Prostate gland (tissue), 2 donors: Measurements from ENCODE around the gene RAB8B. TPM values are rescaled to one million over a fixed set of nuclear protein-coding genes. Genes with fewer than 3 reads are reported as not detected.

Source experiments
- DNase-seq: peaks from one replicate; pipeline ENCODE4 v3.0.0-alpha.2; 2019; ENCODE audit warnings: low spot score
- H3K27ac ChIP-seq, 2 donors: fragments of 200-600 bp; sonication (generic); 2 replicates each; pipeline ENCODE4 v1.5.1; 2017 to 2019
- H3K27me3 ChIP-seq: fragments of 200-600 bp; sonication (generic); replicated peaks from 2 replicates; pipeline ENCODE4 v1.5.1; 2019; ENCODE audit not compliant: insufficient read depth
- H3K36me3 ChIP-seq, 2 donors: fragments of 200-600 bp; sonication (generic); 1 replicate in 1 of 2; 2 replicates in 1 of 2; pipeline versions ENCODE4 v1.5.1 to v1.8.1; 2017 to 2019
- H3K4me1 ChIP-seq: fragments of 200-600 bp; sonication (generic); replicated peaks from 2 replicates; pipeline ENCODE4 v1.5.1; 2019
- H3K4me3 ChIP-seq, 2 donors: fragments of 200-600 bp; sonication (generic); 2 replicates each; pipeline ENCODE4 v1.5.1; 2017 to 2019
- H3K9me3 ChIP-seq: fragments of 200-600 bp; sonication (generic); 2 replicates; pipeline ENCODE4 v1.5.1; 2017
- POLR2A ChIP-seq: fragments of 450-650 bp; IDR thresholded peaks from one replicate; pipeline ENCODE4 v1.6.1; 2016; ENCODE audit warnings: antibody characterized with exemption, mild to moderate bottlenecking
- POLR2AphosphoS5 ChIP-seq: sonication (generic); formaldehyde crosslinking; IDR thresholded peaks from one replicate; pipeline ENCODE4 v1.6.1; 2017; ENCODE audit warnings: antibody characterized with exemption
- WGBS: methylation state at CpG from one replicate; pipeline ENCODE4 v1.1.5; 2018; 5-methylcytosine and 5-hydroxymethylcytosine counted together
- intact Hi-C: fragments of 100-400 bp; cut with DNase I; formaldehyde crosslinking; loops from one replicate; pipeline ENCODE4 v1.14.2; 2022
- total RNA-seq, 2 donors: library from RNA; depleted of rRNA; stranded (reverse); fragments of >200 nt; gene quantifications; one replicate each; pipeline ENCODE4 v1.1.0, GENCODE V29; 2016
- TF ChIP-seq, protein P1 (sequence below), 4 experiments: fragments of 200-600 bp in 2 of 4; fragments of 450-650 bp in 2 of 4; sonication (generic) in 2 of 4; IDR thresholded peaks; 1 replicate in 3 of 4; 2 replicates in 1 of 4; pipeline ENCODE4 v1.5.1; 2016 to 2019; ENCODE audit warnings: antibody characterized with exemption in 4 of 4, mild to moderate bottlenecking in 2 of 4, moderate library complexity in 2 of 4

Gene RAB8B
- total RNA-seq, 2 donors from 2014 or later: 18.5 to 29.2 TPM

DNA sequence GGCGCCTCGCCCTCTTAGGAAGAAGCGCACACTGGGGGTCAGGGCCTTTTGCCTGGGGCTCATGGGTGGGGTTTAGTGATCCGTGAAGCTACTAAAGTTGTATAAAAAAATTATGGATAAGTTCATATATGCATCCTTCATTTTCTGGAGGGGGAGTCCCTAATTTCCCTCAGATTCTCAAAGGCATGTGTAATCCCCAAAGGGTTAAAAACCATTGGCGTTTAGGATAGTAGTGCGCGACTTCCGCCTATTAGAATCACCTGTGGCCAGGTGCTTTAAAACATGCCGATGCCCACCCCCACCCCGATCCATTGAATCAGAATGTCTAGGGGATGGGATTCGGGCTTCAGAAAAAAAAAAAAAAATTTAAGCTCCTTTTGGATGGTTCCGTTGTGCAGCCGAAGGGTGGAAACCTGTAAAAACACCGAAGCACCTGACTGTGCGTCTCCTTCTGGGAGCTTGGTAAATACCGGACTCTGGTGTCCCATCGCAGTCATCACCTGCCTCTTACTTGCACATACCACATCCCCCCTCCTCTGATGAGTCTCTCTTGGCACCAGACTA is 88.6 kb downstream of the RAB8B start:
- no peaks in the 10 kb centered on the region for H3K27me3 ChIP-seq
- intact Hi-C loops: loop anchor here (2.0 kb wide), 1 partner anchor 89 kb away; the partner anchor contains the start of gene RAB8B
- DNase-seq: peak; percentile 51
- H3K4me1 ChIP-seq: no peaks in the 10 kb centered on the region
- peak overlapping the region; percentile 90 to 97 for H3K4me3 ChIP-seq
- peak overlapping the region; percentile 92 to 96 for H3K27ac ChIP-seq
- H3K9me3 ChIP-seq: no peaks in the 10 kb centered on the region
- 4% methylated on average over 17 of the region's 17 CpGs for WGBS
- H3K36me3 ChIP-seq: no peaks in the 10 kb centered on the region
- TF ChIP-seq, protein P1, sequence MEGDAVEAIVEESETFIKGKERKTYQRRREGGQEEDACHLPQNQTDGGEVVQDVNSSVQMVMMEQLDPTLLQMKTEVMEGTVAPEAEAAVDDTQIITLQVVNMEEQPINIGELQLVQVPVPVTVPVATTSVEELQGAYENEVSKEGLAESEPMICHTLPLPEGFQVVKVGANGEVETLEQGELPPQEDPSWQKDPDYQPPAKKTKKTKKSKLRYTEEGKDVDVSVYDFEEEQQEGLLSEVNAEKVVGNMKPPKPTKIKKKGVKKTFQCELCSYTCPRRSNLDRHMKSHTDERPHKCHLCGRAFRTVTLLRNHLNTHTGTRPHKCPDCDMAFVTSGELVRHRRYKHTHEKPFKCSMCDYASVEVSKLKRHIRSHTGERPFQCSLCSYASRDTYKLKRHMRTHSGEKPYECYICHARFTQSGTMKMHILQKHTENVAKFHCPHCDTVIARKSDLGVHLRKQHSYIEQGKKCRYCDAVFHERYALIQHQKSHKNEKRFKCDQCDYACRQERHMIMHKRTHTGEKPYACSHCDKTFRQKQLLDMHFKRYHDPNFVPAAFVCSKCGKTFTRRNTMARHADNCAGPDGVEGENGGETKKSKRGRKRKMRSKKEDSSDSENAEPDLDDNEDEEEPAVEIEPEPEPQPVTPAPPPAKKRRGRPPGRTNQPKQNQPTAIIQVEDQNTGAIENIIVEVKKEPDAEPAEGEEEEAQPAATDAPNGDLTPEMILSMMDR (IDR thresholded peaks at IDR 0.05): no peak
- TF ChIP-seq POLR2AphosphoS5: no peak
- TF ChIP-seq POLR2A: no peak

DNA sequence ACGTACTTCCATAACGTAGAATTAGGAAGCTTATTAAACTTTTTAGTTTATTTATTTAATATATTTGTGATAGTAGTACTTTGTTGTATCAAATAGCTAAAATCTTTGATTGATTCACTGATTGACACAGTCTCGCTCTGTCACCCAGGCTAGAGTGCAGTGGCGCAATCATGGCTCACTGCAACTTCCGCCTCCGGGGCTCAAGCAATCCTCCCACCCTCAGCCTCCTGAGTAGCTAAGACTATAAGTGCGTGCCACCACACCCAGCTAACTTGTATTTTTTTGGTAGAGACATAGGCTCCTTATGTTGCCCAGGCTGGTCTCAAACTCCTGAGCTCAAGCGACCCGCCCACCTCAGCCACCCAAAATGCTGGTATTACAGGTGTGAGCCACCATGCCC is 93.7 kb downstream of the RAB8B start:
- Histone ChIP-seq H3K36me3 (no peaks in the 10 kb centered on the region), H3K27me3 (no peaks in the 10 kb centered on the region), H3K9me3 (no peaks in the 10 kb centered on the region), H3K4me1 (no peaks in the 10 kb centered on the region), H3K4me3 (no peak overlapping the region), H3K27ac (no peak overlapping the region)
- intact Hi-C loops: no loop called here
- TF ChIP-seq POLR2AphosphoS5 (no peak), POLR2A (no peak)
- TF ChIP-seq, protein P1 (IDR thresholded peaks at IDR 0.05): no peak
- 70% methylated on average over 9 of the region's 9 CpGs for WGBS
- no peak for DNase-seq

DNA sequence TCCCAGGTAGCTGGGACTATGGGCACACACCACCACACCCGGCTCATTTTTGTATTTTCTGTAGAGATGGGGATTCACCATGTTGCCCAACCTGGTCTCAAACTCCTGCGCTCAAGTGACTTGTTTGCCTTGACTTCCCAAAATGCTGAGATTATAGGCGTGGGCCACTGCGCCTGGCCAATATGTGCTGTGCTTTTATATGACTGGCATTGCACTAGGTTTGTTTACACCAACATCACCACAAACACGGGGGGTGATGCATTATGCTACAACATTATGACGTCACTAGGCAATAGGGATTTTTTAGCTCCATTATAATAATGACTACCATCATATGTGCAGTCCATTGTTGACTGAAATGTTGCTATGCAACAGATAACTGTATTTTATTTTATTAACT is 94.9 kb downstream of the RAB8B start:
- Histone ChIP-seq H3K4me1 (no peaks in the 10 kb centered on the region), H3K27me3 (no peaks in the 10 kb centered on the region), H3K9me3 (no peaks in the 10 kb centered on the region), H3K36me3 (no peaks in the 10 kb centered on the region), H3K27ac (no peak overlapping the region), H3K4me3 (no peak overlapping the region)
- intact Hi-C loops: no loop called here
- 92% methylated on average over 6 of the region's 6 CpGs for WGBS
- DNase-seq: no peak
- TF ChIP-seq POLR2AphosphoS5 (no peak), POLR2A (no peak)

DNA sequence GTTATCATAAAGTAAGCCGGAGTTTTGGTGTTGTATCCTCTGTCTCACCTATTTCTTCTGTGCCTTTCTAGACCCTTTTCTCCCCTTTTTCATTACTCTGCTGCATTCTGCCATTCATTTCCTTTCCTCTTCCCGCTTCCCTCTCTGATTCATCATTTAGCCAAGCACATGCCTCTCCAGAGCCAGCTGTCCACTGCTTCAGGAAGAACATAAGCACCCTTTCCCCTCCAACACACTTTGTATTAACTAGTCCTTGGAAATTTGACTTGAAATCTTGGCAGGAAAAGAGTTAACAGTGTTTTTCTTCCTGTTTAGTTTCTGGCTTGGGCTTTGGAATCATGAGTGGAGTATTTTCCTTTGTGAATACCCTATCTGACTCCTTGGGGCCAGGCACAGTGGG is 97.7 kb downstream of the RAB8B start:
- WGBS: 93% methylated on average over 2 of the region's 2 CpGs
- Histone ChIP-seq H3K4me1 (no peaks in the 10 kb centered on the region), H3K36me3 (no peaks in the 10 kb centered on the region), H3K27me3 (no peaks in the 10 kb centered on the region), H3K4me3 (no peak overlapping the region), H3K27ac (no peak overlapping the region), H3K9me3 (no peaks in the 10 kb centered on the region)
- intact Hi-C loops: loop anchor here (5.0 kb wide), 1 partner anchor 310 kb away; the partner anchor contains the start of gene FBXL22
- TF ChIP-seq, protein P1 (IDR thresholded peaks at IDR 0.05): no peak
- TF ChIP-seq POLR2AphosphoS5 (no peak), POLR2A (no peak)
- DNase-seq: no peak

DNA sequence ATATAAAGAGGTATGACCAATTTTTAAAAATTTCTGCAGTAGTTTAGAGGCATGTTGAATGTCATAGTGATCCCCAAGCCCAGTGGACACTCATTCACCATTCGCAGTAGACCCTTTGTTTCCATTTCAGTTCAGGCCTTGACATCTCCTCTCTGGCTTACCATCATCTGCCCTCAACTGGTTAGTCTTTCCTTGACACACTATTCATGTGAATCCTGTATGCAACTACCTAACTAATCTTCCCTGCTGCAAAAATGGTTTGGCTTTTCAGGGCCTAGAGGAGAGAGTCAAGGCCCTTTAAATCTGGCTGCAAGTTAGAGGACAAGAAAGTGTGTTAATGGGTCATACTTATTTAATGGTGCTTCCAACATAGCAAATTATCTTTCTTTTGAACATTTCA is 98.9 kb downstream of the RAB8B start:
- H3K27me3 ChIP-seq: no peaks in the 10 kb centered on the region
- no peak overlapping the region for H3K27ac ChIP-seq
- H3K4me1 ChIP-seq: no peaks in the 10 kb centered on the region
- no peak overlapping the region for H3K4me3 ChIP-seq
- DNase-seq: no peak
- H3K36me3 ChIP-seq: no peaks in the 10 kb centered on the region
- TF ChIP-seq POLR2A: no peak
- no peak for TF ChIP-seq POLR2AphosphoS5
- TF ChIP-seq, protein P1 (IDR thresholded peaks at IDR 0.05): no peak
- WGBS: 78% methylated on average over 1 of the region's 1 CpG
- H3K9me3 ChIP-seq: no peaks in the 10 kb centered on the region
- intact Hi-C loops: loop anchor here (5.0 kb wide), 1 partner anchor 309 kb away; the partner anchor contains the start of gene FBXL22
